Stimulated activated CD8-positive, alpha-beta memory T cell treated with anti-CD3 and anti-CD28 coated beads, Interleukin-2, amount 100 ng/mL, for 48 hours (primary cell): ENCODE data around the gene C19orf33.

ENCODE experiments used
- DNase-seq, 2 donors: peaks; one replicate each; pipeline ENCODE4 v3.0.0-alpha.2; 2020; ENCODE audit warnings: low read depth in 2 of 2

The C19orf33 gene

GRCh38 chr19:38280030-38280921, 23.8 kb upstream of the C19orf33 start:
- DNase-seq, result no peak

GRCh38 chr19:38281811-38282566, 22.1 kb upstream of the C19orf33 start:
- DNase-seq, result no peak

- no peak for DNase-seq
Observed at GRCh38 chr19:38283271-38283670, 20.8 kb upstream of the C19orf33 start.

GRCh38 chr19:38284422-38284821, 19.6 kb upstream of the C19orf33 start:
- DNase-seq, result no peak

- DNase-seq, result no peak
Observed at GRCh38 chr19:38285567-38285966, 18.5 kb upstream of the C19orf33 start.

GRCh38 chr19:38287604-38288003, 16.4 kb upstream of the C19orf33 start:
- no peak for DNase-seq

GRCh38 chr19:38288123-38288855, 15.8 kb upstream of the C19orf33 start:
- no peak for DNase-seq

- DNase-seq, result no peak
Observed at GRCh38 chr19:38289955-38290354, 14.1 kb upstream of the C19orf33 start.

- DNase-seq, result no peak
Observed at GRCh38 chr19:38290631-38291147, 13.4 kb upstream of the C19orf33 start.

GRCh38 chr19:38291855-38292254, 12.2 kb upstream of the C19orf33 start:
- no peak for DNase-seq

GRCh38 chr19:38293281-38293680, 10.8 kb upstream of the C19orf33 start:
- DNase-seq, result no peak

- no peak for DNase-seq
Observed at GRCh38 chr19:38294090-38294489, 10.0 kb upstream of the C19orf33 start.

- DNase-seq, result no peak
Observed at GRCh38 chr19:38298821-38299680, 5.0 kb upstream of the C19orf33 start.

- no peak for DNase-seq
Observed at GRCh38 chr19:38304352-38304865, 358 bp downstream of the C19orf33 start.

GRCh38 chr19:38304866-38305429, 897 bp downstream of the C19orf33 start:
- no peak for DNase-seq

GRCh38 chr19:38306236-38306635, 2.2 kb downstream of the C19orf33 start:
- no peak for DNase-seq

GRCh38 chr19:38307076-38307475, 3.0 kb downstream of the C19orf33 start:
- DNase-seq, result no peak

GRCh38 chr19:38307597-38307996, 3.5 kb downstream of the C19orf33 start:
- no peak for DNase-seq

- no peak for DNase-seq
Observed at GRCh38 chr19:38308006-38308766, 4.1 kb downstream of the C19orf33 start.
